OCI-LY1 (cell line): ENCODE results near the gene THSD7A.

Experiments used
- EZH2 ChIP-seq: fragments of 200-600 bp; sonication (generic), shearing (Covaris generic); IDR thresholded peaks from 2 replicates; pipeline ENCODE4 v1.8.0; 2017; ENCODE audit warnings: borderline replicate concordance, mixed run types, mild to moderate bottlenecking, antibody characterized with exemption, low read length, moderate library complexity, mixed read lengths
- TF ChIP-seq, protein P1 (sequence below): fragments of 200-600 bp; sonication (generic), shearing (Covaris generic); IDR thresholded peaks from 2 replicates; pipeline ENCODE4 v1.5.1; 2017; ENCODE audit warnings: mild to moderate bottlenecking, antibody characterized with exemption, low read length, moderate library complexity, mixed read lengths

DNA sequence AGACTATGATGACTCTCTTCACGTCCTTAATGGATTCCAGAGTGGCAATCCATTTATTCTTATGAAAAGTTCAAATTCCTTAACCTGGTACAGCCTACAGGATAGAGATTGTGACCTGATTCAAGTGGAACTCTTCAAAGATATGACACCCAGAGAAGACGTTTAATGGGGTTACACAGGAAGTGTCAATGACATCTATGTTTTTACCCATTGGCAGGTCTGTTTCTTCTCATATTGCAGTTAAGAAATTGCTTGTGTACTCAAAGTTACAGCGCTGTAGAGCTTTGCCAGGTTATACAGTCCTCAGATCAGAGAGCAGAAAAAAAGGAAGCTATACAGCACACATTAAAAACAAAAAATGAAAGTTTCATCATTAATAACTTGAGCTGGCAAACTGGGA, 367.4 kb downstream of the THSD7A start:
- TF ChIP-seq, protein P1, sequence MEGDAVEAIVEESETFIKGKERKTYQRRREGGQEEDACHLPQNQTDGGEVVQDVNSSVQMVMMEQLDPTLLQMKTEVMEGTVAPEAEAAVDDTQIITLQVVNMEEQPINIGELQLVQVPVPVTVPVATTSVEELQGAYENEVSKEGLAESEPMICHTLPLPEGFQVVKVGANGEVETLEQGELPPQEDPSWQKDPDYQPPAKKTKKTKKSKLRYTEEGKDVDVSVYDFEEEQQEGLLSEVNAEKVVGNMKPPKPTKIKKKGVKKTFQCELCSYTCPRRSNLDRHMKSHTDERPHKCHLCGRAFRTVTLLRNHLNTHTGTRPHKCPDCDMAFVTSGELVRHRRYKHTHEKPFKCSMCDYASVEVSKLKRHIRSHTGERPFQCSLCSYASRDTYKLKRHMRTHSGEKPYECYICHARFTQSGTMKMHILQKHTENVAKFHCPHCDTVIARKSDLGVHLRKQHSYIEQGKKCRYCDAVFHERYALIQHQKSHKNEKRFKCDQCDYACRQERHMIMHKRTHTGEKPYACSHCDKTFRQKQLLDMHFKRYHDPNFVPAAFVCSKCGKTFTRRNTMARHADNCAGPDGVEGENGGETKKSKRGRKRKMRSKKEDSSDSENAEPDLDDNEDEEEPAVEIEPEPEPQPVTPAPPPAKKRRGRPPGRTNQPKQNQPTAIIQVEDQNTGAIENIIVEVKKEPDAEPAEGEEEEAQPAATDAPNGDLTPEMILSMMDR: no peak
- TF ChIP-seq EZH2: no peak
